GM12801 (cell line): ENCODE results near the gene FMN1.

ENCODE experiments used
- TF ChIP-seq, protein P1 (sequence below): IDR thresholded peaks from one replicate; pipeline ENCODE4 v1.5.1; 2011; ENCODE audit warnings: control low read depth; ENCODE audit not compliant: insufficient read length; ENCODE audit errors: extremely low read depth

FMN1 gene, protein sequence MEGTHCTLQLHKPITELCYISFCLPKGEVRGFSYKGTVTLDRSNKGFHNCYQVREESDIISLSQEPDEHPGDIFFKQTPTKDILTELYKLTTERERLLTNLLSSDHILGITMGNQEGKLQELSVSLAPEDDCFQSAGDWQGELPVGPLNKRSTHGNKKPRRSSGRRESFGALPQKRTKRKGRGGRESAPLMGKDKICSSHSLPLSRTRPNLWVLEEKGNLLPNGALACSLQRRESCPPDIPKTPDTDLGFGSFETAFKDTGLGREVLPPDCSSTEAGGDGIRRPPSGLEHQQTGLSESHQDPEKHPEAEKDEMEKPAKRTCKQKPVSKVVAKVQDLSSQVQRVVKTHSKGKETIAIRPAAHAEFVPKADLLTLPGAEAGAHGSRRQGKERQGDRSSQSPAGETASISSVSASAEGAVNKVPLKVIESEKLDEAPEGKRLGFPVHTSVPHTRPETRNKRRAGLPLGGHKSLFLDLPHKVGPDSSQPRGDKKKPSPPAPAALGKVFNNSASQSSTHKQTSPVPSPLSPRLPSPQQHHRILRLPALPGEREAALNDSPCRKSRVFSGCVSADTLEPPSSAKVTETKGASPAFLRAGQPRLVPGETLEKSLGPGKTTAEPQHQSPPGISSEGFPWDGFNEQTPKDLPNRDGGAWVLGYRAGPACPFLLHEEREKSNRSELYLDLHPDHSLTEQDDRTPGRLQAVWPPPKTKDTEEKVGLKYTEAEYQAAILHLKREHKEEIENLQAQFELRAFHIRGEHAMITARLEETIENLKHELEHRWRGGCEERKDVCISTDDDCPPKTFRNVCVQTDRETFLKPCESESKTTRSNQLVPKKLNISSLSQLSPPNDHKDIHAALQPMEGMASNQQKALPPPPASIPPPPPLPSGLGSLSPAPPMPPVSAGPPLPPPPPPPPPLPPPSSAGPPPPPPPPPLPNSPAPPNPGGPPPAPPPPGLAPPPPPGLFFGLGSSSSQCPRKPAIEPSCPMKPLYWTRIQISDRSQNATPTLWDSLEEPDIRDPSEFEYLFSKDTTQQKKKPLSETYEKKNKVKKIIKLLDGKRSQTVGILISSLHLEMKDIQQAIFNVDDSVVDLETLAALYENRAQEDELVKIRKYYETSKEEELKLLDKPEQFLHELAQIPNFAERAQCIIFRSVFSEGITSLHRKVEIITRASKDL (N-terminal part only)

DNA sequence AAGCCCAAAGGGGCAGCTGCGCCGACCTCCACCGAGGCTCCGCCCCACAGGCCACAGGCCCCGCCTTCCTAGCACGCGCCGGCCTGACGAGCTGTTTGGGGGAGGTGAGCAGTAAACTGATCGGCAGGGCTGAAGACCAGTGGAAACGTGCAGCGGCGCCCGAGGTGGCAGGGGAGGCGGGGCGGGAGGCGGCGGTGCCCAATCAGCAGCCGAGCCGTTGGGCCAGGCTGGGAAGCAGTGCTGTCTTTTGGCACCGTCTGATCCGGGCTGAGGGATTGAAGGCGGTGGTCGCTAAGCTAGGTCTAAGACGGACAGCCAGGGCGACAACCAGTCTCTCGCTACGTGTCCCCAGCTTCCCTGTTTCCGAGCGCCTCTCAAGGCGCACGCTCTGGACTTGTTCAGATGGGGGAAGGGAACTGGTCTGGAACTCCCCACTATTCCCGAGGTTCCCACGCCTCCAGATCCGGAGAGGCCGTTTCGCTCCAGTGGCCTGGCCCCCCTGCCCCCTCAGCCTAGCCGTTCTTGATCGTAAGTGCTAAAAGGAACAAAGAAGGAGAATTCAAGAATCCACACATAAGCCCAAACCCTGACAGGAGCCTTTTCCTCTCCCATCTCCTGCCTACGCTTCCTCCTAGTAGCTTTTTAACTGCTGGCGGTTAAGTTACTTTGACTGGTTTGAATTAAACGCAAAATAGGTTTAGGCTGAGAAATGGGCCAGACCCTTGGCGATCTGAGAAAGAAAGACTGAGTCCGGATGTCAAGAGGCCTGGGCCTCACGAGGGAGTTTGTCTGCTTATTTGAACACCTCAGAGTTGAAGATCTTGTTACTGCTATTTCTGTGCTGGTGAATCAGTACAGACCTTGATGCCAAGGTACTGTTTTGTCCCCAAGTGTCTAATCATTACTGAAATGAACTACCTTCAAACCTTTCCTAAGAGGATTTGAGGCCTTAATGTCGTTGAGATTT is at the start of gene FMN1:
FMN1 (minus strand) TSS at position 11 of the 967 bp plus-strand sequence. CDS start 39,800 bp downstream, outside the sequence.
- TF ChIP-seq, protein P1, sequence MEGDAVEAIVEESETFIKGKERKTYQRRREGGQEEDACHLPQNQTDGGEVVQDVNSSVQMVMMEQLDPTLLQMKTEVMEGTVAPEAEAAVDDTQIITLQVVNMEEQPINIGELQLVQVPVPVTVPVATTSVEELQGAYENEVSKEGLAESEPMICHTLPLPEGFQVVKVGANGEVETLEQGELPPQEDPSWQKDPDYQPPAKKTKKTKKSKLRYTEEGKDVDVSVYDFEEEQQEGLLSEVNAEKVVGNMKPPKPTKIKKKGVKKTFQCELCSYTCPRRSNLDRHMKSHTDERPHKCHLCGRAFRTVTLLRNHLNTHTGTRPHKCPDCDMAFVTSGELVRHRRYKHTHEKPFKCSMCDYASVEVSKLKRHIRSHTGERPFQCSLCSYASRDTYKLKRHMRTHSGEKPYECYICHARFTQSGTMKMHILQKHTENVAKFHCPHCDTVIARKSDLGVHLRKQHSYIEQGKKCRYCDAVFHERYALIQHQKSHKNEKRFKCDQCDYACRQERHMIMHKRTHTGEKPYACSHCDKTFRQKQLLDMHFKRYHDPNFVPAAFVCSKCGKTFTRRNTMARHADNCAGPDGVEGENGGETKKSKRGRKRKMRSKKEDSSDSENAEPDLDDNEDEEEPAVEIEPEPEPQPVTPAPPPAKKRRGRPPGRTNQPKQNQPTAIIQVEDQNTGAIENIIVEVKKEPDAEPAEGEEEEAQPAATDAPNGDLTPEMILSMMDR = no peak

DNA sequence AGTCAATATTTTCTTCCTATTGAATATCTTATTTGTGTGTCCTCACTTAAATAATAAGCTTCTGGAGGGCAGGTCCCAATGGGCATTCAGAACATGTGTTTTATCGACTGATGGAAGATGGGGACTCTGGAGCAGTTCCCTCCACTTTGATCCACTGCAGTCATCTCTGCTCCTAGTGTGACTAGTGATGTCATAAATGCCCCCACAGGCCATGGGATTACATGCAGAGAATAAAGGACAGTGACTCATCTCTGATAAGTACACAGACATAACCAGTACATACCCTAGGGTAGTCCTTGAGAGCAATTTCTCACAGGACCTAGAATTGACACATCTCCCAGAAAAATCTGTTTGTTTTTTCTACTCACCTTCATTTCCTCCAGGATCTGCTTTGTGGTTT is 49.4 kb upstream of the FMN1 start:
- TF ChIP-seq, protein P1 = no peak

DNA sequence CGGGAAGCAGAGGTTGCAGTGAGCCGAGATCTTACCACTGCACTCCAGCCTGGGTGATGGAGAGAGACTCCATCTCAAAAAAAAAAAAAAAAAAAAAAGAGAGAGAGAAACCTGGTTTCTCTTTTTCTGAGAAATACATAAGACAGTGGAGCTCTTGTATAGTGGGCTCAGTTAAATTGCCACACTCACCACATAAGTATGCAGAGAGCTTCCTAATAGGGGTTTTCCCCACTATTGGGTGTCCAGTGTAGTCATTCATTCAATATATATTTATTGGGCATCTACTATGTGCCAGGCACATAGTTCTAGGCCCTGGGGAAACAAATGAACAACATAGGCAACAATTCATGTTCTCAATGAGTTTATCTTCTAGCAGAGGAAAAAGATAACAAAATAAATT is 48.9 kb upstream of the FMN1 start:
- TF ChIP-seq, protein P1 = no peak

DNA sequence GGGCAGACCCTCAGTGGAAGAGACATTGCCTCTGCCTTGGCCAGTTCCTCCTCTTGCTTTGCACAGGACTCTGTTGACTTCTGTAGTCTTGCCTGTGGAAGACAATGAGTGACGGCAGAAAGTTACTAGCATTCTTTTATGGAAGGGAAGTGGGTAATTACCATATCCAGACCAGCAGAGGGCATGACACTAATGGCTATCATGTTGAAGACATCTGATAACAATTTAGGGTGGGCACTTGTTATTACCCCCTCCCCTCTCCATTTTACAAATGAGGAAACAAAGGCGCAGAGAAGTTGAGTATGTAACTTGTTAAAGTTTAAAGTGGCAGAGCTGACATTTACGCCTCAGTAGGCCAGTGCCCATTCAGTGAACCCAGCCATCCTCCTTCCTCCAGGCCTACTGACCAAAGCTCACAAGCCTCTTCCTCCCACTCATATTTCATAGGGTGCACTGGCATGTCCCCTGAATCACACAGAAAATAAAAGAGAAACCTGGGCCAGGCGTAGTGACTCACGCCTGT is 48.2 kb upstream of the FMN1 start:
- TF ChIP-seq, protein P1 = no peak

DNA sequence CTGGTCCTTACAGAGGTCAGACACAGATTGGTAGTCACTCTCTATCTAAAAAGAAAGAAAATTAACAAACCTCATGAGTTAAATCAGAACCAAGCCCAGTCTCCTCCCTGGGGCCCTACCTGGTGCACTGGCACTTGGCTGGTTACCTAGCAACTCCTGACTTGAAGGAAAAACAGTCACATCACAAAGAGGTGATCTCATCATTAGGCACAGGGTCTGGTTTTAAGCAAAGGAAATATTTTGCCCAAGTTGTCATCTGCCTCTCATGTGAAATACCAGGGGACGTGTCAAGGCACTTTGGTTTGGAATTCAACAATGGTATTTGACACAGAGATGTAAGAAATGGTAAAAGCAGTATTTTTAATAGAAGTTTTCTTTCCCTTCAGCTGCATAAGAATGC is 47.7 kb upstream of the FMN1 start:
- TF ChIP-seq, protein P1 = no peak

DNA sequence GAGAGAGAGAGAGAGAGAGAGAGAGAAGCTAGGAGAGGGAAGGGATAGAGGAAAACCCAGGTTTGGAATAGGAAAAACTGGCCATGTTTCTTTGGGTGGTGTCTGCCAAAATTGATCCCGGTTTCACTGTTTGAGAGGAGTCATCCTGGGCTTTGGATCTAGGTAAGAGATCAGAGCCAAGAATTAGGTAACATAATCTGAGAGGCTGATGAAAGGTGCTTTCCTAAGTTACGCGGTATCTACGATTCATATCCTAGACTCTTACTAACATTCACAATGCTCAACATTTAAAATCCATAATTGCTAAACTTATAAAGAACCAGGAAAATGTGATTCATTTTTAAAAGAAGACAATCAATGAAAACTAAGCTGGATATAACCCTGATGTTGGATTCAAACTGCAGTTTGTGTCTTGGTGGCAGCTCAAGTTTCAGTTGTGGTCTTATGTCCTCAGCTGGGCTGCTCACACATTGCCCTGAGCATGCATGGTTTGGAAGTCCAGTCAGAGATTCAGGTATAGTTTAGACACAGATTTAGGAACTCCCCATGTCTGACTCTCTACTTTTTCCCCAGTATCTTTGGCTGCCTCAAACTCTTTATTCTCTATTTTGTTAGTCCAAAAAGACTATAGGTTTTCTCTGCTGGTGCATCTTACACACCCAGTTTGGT is 42.5 kb upstream of the FMN1 start:
- TF ChIP-seq, protein P1 = no peak
